A549 treated with Hydrocortisone at 1 μM for 4 hours (cell line): ENCODE results near the gene RGS2. TPM values are rescaled to one million over a fixed set of nuclear protein-coding genes. Genes with fewer than 3 reads are reported as not detected.

ENCODE experiments used
- total RNA-seq: library from RNA; stranded (reverse); fragments of 200-300 nt; extraction: Qiagen RNA extraction; gene quantifications from 5 replicates; pipeline ENCODE4 v1.2.3, GENCODE V29; 2022

RGS2 gene, protein sequence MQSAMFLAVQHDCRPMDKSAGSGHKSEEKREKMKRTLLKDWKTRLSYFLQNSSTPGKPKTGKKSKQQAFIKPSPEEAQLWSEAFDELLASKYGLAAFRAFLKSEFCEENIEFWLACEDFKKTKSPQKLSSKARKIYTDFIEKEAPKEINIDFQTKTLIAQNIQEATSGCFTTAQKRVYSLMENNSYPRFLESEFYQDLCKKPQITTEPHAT
- 122 to 186 TPM (median 144 TPM) in 5 replicates for total RNA-seq

DNA sequence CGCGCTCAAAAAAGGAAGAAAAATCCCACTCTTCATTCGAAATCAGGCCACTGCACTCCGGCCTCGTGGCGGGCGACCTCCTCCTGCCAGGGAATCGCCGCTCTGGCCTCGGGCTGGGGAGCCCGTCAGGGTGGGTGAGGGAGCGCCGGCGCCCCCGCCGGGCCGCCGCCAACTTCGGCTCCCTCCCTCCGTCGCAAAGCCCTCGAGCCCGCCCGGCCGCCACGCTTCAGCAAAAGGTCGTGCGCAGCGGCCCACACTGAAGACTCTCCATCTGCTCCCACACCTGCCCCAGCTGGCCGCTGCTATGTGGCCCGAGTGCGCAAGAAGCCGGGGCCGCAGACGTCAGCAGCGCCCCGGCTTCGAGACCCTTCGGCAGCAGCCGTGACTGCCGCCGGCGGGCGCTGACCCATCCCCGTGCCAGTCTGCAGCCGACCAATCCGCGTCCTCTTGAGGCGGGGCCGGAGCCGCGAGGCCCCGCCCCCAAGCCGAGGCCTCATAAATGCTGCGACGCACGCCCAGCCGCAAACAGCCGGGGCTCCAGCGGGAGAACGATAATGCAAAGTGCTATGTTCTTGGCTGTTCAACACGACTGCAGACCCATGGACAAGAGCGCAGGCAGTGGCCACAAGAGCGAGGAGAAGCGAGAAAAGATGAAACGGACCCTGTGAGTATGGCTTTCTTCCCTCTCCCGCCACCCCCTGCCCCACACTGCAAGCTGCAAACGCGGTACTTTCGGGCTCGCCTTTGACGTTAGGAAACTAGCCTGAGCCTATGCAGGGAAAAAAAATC, at the start of gene RGS2:
RGS2 (plus strand) TSS at position 522 of the 789 bp plus-strand sequence; CDS start at position 555, 33 bp downstream.

Other genes starting within 250 kb of the RGS2 start
- gene RGS1, start 233.3 kb upstream of the RGS2 start, total RNA-seq: not detected in 5 replicates
- gene RGS13, start 172.9 kb upstream of the RGS2 start, total RNA-seq: not detected in 5 replicates